ENCODE measurements around the gene GPS1.

GPS1 gene

DNA sequence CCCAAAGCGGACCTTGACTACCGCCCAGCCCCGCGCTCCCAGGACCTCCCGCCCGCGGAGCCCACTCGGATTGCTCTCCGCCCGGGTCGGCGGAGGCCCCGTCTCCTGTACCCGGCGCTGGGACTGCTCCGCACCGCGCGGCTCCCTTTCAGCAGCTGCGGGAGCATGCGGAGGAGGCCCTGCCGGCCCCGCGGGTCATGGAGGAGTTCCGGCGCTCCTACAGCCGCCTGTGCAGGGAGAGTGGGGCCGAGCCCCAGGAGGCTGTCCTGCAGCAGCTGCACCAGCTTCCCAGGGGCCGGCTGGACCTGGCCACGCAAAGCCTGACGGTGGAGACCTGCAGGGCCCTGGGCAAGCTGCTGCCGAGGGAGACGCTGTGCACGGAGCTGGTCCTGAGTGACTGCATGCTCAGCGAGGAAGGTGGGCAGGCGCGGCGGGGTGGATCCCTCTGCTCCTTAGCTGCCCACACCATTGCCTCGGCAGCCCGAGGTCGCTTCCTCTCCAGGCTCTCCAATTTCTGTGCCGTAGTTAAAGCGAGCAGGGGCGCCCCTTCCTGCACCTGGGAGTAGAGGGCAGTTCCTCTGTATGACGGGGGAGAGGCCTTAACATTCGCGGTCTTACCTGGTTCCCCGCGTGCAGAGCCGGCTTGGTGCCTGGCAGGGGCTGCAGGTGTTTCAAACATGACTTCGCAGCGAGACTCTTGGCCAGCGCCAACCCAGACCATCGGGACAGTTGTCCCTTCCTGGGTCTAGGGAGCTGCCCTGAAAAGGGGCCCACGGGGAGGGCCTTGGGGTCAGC lies 28.1 kb upstream of the GPS1 start:
- no peaks in the 10 kb centered on the region for H3K9me3 ChIP-seq (ENCODE audit: insufficient read depth, low read length, severe bottlenecking)
- peak overlapping the region; percentile 95 for H3K4me2 ChIP-seq (ENCODE audit: insufficient read depth, low read length)
- peak overlapping the region; percentile 83 for H2AFZ ChIP-seq (ENCODE audit: low read depth, low read length)
- H4K20me1 ChIP-seq (ENCODE audit: insufficient read depth, low read length) = peaks cover 44% of the 10 kb centered on the region
- DNase-seq = peak; percentile 54
- no peaks in the 10 kb centered on the region for H3K27me3 ChIP-seq (ENCODE audit: insufficient read depth, low read length, poor library complexity)
- peaks cover 39% of the 10 kb centered on the region for H3K36me3 ChIP-seq (ENCODE audit: insufficient read depth, low read length)
- peak overlapping the region; percentile 77 to 94 for H3K4me3 ChIP-seq (ENCODE audit: low read depth in 1 of 2, low read length in 2 of 2)
- H3K79me2 ChIP-seq (ENCODE audit: insufficient read depth, low read length) = peaks cover 43% of the 10 kb centered on the region
- TF ChIP-seq, protein P1, sequence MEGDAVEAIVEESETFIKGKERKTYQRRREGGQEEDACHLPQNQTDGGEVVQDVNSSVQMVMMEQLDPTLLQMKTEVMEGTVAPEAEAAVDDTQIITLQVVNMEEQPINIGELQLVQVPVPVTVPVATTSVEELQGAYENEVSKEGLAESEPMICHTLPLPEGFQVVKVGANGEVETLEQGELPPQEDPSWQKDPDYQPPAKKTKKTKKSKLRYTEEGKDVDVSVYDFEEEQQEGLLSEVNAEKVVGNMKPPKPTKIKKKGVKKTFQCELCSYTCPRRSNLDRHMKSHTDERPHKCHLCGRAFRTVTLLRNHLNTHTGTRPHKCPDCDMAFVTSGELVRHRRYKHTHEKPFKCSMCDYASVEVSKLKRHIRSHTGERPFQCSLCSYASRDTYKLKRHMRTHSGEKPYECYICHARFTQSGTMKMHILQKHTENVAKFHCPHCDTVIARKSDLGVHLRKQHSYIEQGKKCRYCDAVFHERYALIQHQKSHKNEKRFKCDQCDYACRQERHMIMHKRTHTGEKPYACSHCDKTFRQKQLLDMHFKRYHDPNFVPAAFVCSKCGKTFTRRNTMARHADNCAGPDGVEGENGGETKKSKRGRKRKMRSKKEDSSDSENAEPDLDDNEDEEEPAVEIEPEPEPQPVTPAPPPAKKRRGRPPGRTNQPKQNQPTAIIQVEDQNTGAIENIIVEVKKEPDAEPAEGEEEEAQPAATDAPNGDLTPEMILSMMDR (IDR thresholded peaks at IDR 0.05; ENCODE audit: borderline replicate concordance, extremely low read depth, low read length, poor library complexity, severe bottlenecking) = no peak
- TF ChIP-seq EZH2 (IDR thresholded peaks at IDR 0.05; ENCODE audit: borderline replicate concordance, low read depth, low read length, severe bottlenecking) = no peak
- peak overlapping the region; percentile 85 for H3K9ac ChIP-seq (ENCODE audit: low read depth, low read length)
- ATAC-seq (ENCODE audit: insufficient read depth, low read depth) = peak; percentile 13
- peak overlapping the region; percentile 70 for H3K27ac ChIP-seq (ENCODE audit: low read length)
- peaks cover 43% of the 10 kb centered on the region for H3K4me1 ChIP-seq (ENCODE audit: insufficient read depth, low read length)

DNA sequence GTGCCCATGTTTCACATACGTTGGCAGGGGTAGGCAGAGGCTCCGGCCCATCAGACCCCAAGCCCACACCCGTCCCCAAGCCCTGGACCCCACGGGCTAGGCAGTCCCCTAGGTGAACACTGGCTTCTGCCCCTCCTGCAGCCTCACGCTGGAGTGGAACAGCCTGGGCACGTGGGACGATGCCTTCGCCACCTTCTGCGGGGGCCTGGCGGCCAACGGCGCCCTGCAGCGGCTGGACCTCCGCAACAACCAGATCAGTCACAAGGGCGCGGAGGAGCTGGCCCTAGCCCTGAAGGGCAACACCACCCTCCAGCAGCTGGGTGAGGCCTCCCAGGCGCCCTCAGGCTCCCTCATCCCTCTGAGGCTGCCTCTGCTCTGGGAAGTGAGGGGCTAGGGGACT lies 26.8 kb upstream of the GPS1 start:
- Histone ChIP-seq H3K9me3 (ENCODE audit: insufficient read depth, low read length, severe bottlenecking) (no peaks in the 10 kb centered on the region), H3K27me3 (ENCODE audit: insufficient read depth, low read length, poor library complexity) (no peaks in the 10 kb centered on the region), H3K27ac (ENCODE audit: low read length) (no peak overlapping the region), H3K9ac (ENCODE audit: low read depth, low read length) (peak overlapping the region; percentile 85; the same call in 1 of the 2 replicates), H3K4me3 (ENCODE audit: low read depth in 1 of 2, low read length in 2 of 2) (peak overlapping the region in 1 of 2 experiments; percentile 23; a peak in 1 of 4 replicates), H3K4me1 (ENCODE audit: insufficient read depth, low read length) (peaks cover 46% of the 10 kb centered on the region), H4K20me1 (ENCODE audit: insufficient read depth, low read length) (peaks cover 39% of the 10 kb centered on the region), H3K79me2 (ENCODE audit: insufficient read depth, low read length) (peaks cover 43% of the 10 kb centered on the region), H2AFZ (ENCODE audit: low read depth, low read length) (no peak overlapping the region), H3K4me2 (ENCODE audit: insufficient read depth, low read length) (peak overlapping the region; percentile 95), H3K36me3 (ENCODE audit: insufficient read depth, low read length) (peaks cover 37% of the 10 kb centered on the region)
- DNase-seq (no peak), ATAC-seq (ENCODE audit: insufficient read depth, low read depth) (no peak)
- TF ChIP-seq, protein P1 (IDR thresholded peaks at IDR 0.05; ENCODE audit: borderline replicate concordance, extremely low read depth, low read length, poor library complexity, severe bottlenecking) = no peak
- TF ChIP-seq EZH2 (IDR thresholded peaks at IDR 0.05; ENCODE audit: borderline replicate concordance, low read depth, low read length, severe bottlenecking) = no peak

DNA sequence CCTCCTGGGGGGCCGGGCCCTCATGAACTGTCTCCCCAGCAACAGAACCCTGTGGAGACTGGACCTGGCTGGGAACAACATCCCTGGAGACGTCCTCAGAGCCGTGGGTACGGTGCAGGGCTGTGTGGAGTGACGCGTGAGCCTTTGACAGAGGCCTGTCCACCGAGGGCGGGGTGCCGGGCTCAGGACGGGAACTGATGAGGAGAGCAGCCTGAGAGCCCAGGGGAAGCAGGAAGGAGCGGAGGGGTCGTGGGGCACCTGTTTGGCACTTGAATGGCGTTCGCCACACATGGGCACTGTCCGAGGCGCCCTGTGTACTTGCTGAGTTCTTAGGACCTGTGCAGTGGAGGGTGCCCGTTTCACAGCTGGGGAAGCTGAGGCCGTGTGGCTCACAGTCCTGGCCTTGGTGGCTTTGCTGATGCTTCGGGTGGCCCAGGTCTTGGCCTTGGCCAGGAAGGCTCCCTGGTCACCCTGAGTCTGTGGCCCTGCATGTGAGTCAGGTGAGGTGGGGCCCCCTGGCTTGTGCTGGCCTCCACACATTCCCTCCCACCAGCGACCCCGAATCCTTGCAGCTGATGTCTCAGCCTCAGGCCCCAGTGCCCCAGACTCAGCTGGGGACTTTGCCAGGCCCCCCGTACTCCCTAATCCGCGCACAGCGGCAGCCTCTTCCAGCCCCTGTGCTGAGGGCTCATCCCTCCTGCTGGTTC lies 26.1 kb upstream of the GPS1 start:
- Histone ChIP-seq H4K20me1 (ENCODE audit: insufficient read depth, low read length) (peaks cover 38% of the 10 kb centered on the region), H3K27me3 (ENCODE audit: insufficient read depth, low read length, poor library complexity) (no peaks in the 10 kb centered on the region), H2AFZ (ENCODE audit: low read depth, low read length) (no peak overlapping the region), H3K36me3 (ENCODE audit: insufficient read depth, low read length) (peaks cover 37% of the 10 kb centered on the region), H3K9me3 (ENCODE audit: insufficient read depth, low read length, severe bottlenecking) (no peaks in the 10 kb centered on the region), H3K27ac (ENCODE audit: low read length) (no peak overlapping the region), H3K4me3 (ENCODE audit: low read depth in 1 of 2, low read length in 2 of 2) (no peak overlapping the region), H3K9ac (ENCODE audit: low read depth, low read length) (0 out of 2 replicates have a peak overlapping the region, but pooled peaks have one; percentile 85), H3K4me2 (ENCODE audit: insufficient read depth, low read length) (peak overlapping the region; percentile 95; the same call in 1 of the 2 replicates), H3K79me2 (ENCODE audit: insufficient read depth, low read length) (peaks cover 36% of the 10 kb centered on the region), H3K4me1 (ENCODE audit: insufficient read depth, low read length) (peaks cover 47% of the 10 kb centered on the region)
- ATAC-seq (ENCODE audit: insufficient read depth, low read depth) (no peak), DNase-seq (no peak)
- no peak for TF ChIP-seq EZH2 (IDR thresholded peaks at IDR 0.05; ENCODE audit: borderline replicate concordance, low read depth, low read length, severe bottlenecking)
- TF ChIP-seq, protein P1 (IDR thresholded peaks at IDR 0.05; ENCODE audit: borderline replicate concordance, extremely low read depth, low read length, poor library complexity, severe bottlenecking) = no peak
